Mucosa of rectum (tissue), 2 donors: ENCODE measurements around the gene AMBRA1.
A peak's percentile ranks its signal among the peaks of the same experiment; 100 is the strongest.

ENCODE experiments used
- H3K27ac ChIP-seq, 2 donors: one replicate each; pipeline ENCODE4 v1.7.0; 2013; ENCODE audit warnings: inconsistent platforms in 2 of 2, low read depth in 2 of 2, low read length in 2 of 2
- H3K27me3 ChIP-seq, 2 donors: one replicate each; pipeline ENCODE4 v1.7.0; 2013; ENCODE audit warnings: low read length in 2 of 2; ENCODE audit not compliant: control insufficient read depth in 2 of 2, insufficient read depth in 2 of 2
- H3K36me3 ChIP-seq, 2 donors: one replicate each; pipeline ENCODE4 v1.7.0; 2013; ENCODE audit warnings: low read length in 2 of 2; ENCODE audit not compliant: control insufficient read depth in 2 of 2, insufficient read depth in 2 of 2
- H3K4me1 ChIP-seq, 2 donors: one replicate each; pipeline ENCODE4 v1.7.0; 2013; ENCODE audit warnings: low read length in 2 of 2, mild to moderate bottlenecking in 1 of 2; ENCODE audit not compliant: control insufficient read depth in 2 of 2, insufficient read depth in 2 of 2
- H3K4me3 ChIP-seq, 2 donors: one replicate each; pipeline ENCODE4 v1.7.0; 2013; ENCODE audit warnings: low read length in 2 of 2
- H3K9ac ChIP-seq, 2 donors: one replicate each; pipeline ENCODE4 v1.7.0; 2013; ENCODE audit warnings: low read length in 2 of 2, low read depth in 1 of 2, mild to moderate bottlenecking in 1 of 2
- H3K9me3 ChIP-seq, 2 donors: one replicate each; pipeline ENCODE4 v1.7.0; 2013; ENCODE audit warnings: low read length in 2 of 2; ENCODE audit not compliant: control insufficient read depth in 2 of 2
- donor health status: healthy.
- donor health status: Normal muscosa, but diverticular disease.

Gene AMBRA1

DNA sequence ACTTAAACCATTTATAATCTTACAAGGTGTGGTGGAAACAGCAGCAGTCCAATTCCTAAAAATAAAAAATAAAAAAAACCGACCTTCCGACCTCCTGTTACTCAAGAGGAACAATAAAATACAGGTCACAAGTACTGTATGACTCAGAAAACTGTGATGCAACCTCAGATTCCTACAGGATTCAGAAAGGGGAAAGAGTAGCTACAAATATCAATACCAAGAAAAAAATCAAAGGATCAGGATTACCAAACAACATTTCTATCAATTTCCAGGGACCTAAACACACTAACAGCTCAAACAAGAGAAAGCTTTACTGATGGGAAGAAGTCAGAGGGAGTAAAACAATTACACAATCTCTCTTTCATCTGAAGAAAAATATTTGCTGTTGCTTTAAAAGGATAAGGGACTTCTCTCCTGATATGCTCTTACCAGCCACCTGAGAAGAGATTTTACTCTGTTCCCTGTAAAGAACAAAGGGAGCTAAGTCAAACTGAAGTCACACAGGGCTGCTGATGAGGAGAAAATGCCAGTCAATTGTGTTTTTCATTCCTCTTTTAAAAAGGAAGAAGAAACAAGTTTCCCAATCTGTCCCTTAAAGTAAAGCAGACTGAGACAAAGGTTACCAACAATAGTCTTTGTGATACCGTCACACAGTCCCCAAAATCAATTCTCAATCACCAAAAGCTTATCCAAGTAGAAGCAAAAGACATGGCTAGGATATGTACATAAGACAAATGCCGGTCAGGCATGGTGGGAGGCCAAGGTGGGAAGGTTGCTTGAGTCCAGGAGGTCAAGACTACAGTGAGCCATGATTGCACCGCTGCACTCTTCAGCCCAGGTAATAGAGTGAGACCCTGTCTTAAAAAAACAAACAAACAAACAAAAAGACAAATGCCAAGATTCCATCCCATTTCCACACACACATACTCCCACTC is 39.3 kb downstream of the AMBRA1 start:
- H3K27ac ChIP-seq, result peak overlapping the region; percentile 78 to 81

DNA sequence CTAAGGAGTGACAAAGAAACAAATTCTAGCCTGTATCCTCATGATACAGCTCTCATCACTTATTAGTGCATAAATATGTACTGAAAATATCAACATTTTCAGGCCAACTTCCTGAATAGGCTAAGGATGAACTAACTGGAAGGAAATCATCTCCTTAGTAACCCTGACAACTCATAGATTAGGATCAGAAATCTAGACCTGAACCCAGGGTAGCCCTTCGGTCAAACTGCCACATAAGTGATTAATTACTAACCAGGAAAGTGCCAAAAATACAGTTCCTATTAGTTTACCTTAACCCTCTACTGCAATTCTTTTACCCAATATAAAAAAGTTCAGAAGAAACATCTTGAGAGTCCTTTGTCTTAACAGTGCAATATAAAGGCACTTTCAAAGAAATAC is 40.0 kb downstream of the AMBRA1 start:
- no peaks in the 10 kb centered on the region for H3K27me3 ChIP-seq
- H3K4me1 ChIP-seq, result peaks cover 24 to 32% of the 10 kb centered on the region in 2 donors
- H3K27ac ChIP-seq, result peak overlapping the region; percentile 63 to 78
- H3K36me3 ChIP-seq, result no peaks in the 10 kb centered on the region
- H3K9ac ChIP-seq, result peak overlapping the region; percentile 5 to 39
- no peaks in the 10 kb centered on the region for H3K9me3 ChIP-seq
- peak overlapping the region in 1 of 2 donors; percentile 32 for H3K4me3 ChIP-seq

More for the DNA sequence above, 39.3 kb downstream of the AMBRA1 start:
- Histone ChIP-seq H3K36me3 (no peaks in the 10 kb centered on the region), H3K27me3 (no peaks in the 10 kb centered on the region), H3K9ac (peak overlapping the region in 1 of 2 donors; percentile 46), H3K9me3 (no peaks in the 10 kb centered on the region), H3K4me3 (peak overlapping the region in 1 of 2 donors; percentile 11), H3K4me1 (peaks cover 24 to 32% of the 10 kb centered on the region in 2 donors)

DNA sequence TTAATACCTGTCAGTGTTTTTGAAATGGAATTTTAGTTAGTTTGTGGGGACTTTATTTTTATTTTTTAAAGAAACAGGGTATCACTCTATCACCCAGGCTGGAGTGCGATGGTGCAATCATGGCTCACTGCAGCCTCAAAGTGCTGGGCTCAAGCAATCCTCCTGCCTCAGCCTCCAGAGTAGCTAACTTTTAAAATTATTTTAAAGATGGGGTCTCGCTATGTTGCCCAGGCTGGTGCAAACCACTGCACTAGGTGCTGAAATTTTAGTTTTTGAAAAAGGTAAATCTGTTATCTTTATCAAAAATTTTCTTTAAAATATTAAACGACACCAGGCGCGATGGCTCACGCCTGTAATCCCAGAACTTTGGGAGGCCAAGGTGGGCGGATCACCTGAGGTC is 42.6 kb downstream of the AMBRA1 start:
- no peak overlapping the region for H3K27ac ChIP-seq
- no peak overlapping the region for H3K9ac ChIP-seq
- H3K9me3 ChIP-seq, result no peaks in the 10 kb centered on the region
- H3K4me3 ChIP-seq, result no peak overlapping the region
- peaks cover 10 to 13% of the 10 kb centered on the region in 2 donors for H3K36me3 ChIP-seq
- H3K4me1 ChIP-seq, result peaks cover 24 to 28% of the 10 kb centered on the region in 2 donors
- no peaks in the 10 kb centered on the region for H3K27me3 ChIP-seq

DNA sequence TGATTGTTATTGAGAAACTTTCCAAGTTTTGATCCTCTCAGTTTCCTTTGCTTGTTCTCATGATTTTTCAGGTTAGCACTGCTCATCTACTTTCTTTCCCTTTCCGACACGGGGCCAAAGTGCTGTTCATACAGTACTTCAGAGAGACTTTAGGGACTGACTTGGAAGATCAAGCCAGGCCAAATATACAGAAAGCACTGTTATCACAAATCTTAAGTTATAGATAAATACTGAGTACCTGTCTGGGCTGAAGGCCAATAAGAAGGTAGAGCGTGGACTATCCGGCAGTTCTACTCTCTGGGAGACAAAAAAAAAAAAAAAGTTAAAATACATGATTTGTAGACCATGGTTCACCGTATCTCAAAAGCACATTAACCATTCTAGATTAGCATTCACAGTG is 46.2 kb downstream of the AMBRA1 start:
- Histone ChIP-seq H3K27ac (no peak overlapping the region), H3K9ac (no peak overlapping the region), H3K4me1 (peaks cover under 1 to 3% of the 10 kb centered on the region in 2 donors), H3K4me3 (no peak overlapping the region), H3K36me3 (peaks cover 28 to 46% of the 10 kb centered on the region in 2 donors), H3K9me3 (no peaks in the 10 kb centered on the region), H3K27me3 (no peaks in the 10 kb centered on the region)

DNA sequence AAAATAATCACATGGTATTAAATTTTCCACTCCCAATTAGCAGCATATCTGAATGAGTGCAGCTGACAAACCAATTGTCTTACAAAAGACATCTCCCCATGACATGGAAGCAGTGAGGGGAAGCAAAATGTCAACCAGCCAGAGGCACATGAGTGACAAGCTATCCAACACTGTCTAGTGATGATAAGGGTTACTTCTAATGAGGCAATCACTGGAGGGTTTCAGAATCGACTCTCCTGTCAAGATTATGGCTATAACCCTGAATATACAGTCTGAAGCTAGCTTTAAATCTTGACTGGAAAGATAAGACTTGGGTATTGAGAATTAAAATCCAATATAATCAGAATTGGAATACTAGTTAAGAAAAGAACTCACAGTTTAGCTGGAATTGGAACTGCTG is 50.3 kb downstream of the AMBRA1 start:
- Histone ChIP-seq H3K4me3 (no peak overlapping the region), H3K36me3 (peaks cover 45 to 62% of the 10 kb centered on the region in 2 donors), H3K9ac (no peak overlapping the region), H3K9me3 (no peaks in the 10 kb centered on the region), H3K4me1 (peaks cover 10 to 13% of the 10 kb centered on the region in 2 donors), H3K27ac (no peak overlapping the region), H3K27me3 (no peaks in the 10 kb centered on the region)

DNA sequence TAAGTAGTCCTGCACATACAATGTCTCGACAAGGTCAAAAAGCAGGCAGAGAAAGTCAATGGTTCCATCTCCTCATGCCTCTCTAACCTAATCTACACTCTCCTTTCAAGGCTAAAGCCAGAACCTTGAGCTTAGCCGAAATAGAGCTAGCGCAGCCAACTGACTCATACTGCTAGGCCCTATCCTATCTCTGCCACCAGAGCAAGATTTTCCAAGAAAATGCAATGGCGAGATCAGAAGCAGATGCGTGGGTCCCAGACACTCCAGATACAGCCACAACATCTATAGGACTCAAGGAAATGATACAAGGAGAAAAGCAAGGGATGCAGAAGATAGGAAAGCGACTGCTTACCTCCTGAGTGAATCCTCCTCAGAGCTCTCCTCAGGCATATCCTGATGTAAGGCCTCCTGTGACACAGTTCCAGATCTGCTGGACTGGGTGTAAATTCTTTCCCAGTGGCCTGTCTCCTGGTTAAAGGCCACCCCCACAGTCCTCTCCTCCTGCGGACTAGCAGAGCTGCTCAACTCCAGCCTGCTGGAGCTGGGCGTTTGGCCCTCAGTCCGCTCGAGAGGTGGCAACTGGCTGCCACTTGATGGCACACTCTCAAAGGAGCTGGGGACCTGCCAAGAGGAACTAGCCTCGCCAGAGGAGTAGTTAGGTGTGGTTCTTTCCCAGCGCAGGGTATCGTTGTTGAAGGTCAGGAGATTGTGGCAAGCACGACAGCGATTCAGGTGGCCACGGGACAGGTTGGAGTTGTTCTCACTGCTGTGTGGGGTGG is 52.0 kb downstream of the AMBRA1 start:
- peak overlapping the region; percentile 29 to 36 for H3K4me3 ChIP-seq
- H3K4me1 ChIP-seq, result peaks cover 10 to 13% of the 10 kb centered on the region in 2 donors
- H3K27ac ChIP-seq, result peak overlapping the region; percentile 74 to 77
- no peaks in the 10 kb centered on the region for H3K9me3 ChIP-seq
- H3K27me3 ChIP-seq, result no peaks in the 10 kb centered on the region
- H3K36me3 ChIP-seq, result peaks cover 38 to 53% of the 10 kb centered on the region in 2 donors
- peak overlapping the region; percentile 41 to 55 for H3K9ac ChIP-seq

DNA sequence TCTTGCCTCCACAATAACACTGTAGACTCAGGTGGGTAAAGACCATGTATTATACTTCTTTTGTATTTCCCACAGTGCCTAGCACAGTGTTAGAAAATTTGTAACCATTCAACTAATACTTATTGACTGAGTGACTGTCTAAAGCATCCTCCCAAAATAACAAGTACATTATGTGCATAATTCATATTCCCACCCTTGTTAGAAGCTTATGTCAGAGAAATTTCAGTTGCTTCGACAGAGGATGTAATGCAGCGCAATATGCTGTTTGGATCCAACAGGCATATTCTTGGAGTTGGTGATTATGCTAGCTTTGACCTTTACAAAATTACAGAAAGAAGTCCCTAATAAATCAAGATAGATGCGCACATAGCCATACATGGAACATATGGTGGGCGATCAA is 53.0 kb downstream of the AMBRA1 start:
- Histone ChIP-seq H3K36me3 (peaks cover 34 to 44% of the 10 kb centered on the region in 2 donors), H3K4me1 (peaks cover 10 to 13% of the 10 kb centered on the region in 2 donors), H3K9ac (no peak overlapping the region), H3K27ac (no peak overlapping the region), H3K27me3 (no peaks in the 10 kb centered on the region), H3K9me3 (no peaks in the 10 kb centered on the region), H3K4me3 (no peak overlapping the region)

DNA sequence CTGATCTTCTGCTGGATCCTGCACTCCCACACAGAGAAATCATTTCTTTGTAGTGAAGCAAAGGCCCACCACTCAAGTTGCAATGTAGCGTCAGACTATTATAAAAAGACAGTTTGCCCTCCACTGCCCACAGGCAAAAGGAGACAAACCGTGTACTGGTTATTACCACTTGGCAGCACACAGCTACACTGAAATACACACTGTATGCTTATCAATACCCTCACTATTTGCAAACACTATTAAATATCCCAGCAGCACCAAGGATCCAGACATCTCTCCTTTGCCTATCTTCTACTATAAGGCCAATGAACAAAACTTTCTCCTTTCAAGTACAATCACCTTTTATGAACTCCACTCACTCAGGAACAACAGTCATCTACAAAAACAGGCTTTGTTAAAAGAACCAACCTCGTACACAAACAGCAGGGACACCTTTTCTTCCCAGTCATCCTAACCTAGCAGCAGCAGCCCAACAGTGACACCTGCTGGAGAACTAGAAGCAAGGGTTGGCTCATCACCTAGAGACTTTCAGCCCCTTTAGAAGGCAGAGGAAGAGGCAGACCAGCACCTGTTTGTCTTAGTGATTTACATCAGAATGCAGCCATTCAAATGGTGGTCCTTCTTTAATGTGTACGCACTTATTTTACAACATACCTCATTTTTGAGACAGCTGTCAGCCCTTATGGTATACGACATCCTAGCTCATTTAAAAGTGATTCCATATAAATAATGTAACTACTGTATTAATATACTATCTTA is 56.1 kb downstream of the AMBRA1 start:
- Histone ChIP-seq H3K9ac (no peak overlapping the region), H3K27me3 (no peaks in the 10 kb centered on the region), H3K9me3 (no peaks in the 10 kb centered on the region), H3K4me3 (no peak overlapping the region), H3K27ac (no peak overlapping the region), H3K4me1 (peaks cover 10 to 11% of the 10 kb centered on the region in 2 donors), H3K36me3 (peaks cover 17% of the 10 kb centered on the region in 2 donors)

DNA sequence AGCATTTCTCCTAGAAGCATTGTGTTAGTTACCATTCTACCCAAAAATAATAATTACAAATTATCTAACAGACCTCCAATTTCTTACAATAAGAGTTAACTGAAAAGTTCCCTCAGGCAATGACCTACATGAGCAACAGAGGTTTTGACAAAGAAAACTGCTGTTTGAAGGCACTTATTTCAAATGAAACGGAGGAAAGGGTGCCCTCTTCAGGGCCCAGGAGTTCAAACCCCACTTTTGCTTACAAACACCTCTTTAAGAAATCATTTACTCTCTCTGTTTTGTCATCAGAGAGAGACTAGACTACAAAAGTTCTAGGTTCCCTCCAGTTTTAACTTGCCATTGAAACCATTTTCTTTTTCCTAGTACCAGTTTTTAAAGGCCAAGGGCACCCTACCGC is 56.7 kb downstream of the AMBRA1 start:
- Histone ChIP-seq H3K4me1 (peaks cover 5% of the 10 kb centered on the region in 2 donors), H3K36me3 (peaks cover 12% of the 10 kb centered on the region in 2 donors), H3K9me3 (no peaks in the 10 kb centered on the region), H3K27ac (no peak overlapping the region), H3K4me3 (no peak overlapping the region), H3K9ac (no peak overlapping the region), H3K27me3 (no peaks in the 10 kb centered on the region)
